OCI-M2 (cell line): Measurements from ENCODE around the gene TGFBR2.
A peak's percentile ranks its signal among the peaks of the same experiment; 100 is the strongest.

ENCODE experiments used
- DNase-seq: peaks from one replicate; lab custom pipeline; 2025; ENCODE audit not compliant: unreplicated experiment; lab: John Stamatoyannopoulos, UW

TGFBR2 gene

GRCh38 chr3:30606301-30607031 lies at the start of gene TGFBR2:
Gene TGFBR2 (plus strand): TSS chr3:30606601. CDS start chr3:30606884, 283 bp downstream.
- peak; percentile 24 for DNase-seq

GRCh38 chr3:30557746-30558303 lies 48.6 kb upstream of the TGFBR2 start:
- DNase-seq = no peak

GRCh38 chr3:30563956-30564355 lies 42.4 kb upstream of the TGFBR2 start:
- no peak for DNase-seq

GRCh38 chr3:30567139-30567753 lies 39.2 kb upstream of the TGFBR2 start:
- DNase-seq = no peak

- DNase-seq = no peak
These were observed 29.5 kb upstream of the TGFBR2 start for GRCh38 chr3:30576946-30577345.

GRCh38 chr3:30577788-30578187 lies 28.6 kb upstream of the TGFBR2 start:
- DNase-seq = no peak

- no peak for DNase-seq
These were observed 27.9 kb upstream of the TGFBR2 start for GRCh38 chr3:30578479-30578878.

DNA sequence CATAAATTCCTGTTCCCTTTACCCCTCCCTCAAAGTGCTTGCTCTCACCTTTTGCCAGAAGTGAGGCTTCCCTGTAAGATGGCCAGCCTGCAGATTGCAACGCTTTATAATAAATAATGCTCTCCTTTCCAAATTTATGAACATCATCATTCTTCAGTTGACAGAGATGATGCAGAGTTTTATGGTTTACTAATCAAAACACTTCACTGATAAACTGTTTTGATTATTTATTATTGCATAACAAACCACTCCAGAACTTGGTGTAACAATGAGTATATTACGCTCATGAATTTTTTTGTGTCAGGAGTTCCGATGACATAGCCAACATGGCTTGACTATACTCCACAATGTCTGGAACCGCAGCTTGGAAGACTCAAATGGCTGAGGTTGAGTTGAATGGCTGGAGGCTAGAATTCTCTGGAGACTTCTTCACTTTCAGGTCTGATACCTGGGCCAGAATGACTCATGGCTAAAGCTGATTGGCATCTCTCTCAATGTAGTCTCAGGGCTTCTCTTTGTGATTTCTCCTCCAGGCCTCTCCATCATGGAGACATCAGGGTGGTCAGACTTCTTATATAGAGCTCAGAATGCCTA lies 27.3 kb upstream of the TGFBR2 start:
- DNase-seq = no peak

GRCh38 chr3:30581067-30581585 lies 25.3 kb upstream of the TGFBR2 start:
- no peak for DNase-seq

DNA sequence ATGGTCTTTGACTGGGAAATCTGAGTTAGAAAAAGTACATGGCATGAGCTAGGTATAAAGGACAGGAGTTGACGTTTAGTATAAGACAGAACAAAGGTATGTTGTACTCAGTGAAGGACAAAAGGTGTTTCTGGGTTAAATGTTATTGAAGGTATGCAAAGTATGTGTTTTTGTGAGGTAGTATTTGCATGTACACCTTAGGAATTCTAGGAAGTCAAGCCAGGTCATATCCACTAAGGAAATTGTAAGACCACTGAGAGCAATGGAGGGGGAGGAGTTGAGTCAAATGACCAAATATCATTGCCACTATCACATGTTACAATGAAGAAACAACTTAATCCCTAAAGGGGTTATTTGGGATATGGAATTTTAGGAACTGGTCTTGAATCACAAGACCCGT lies 24.4 kb upstream of the TGFBR2 start:
- no peak for DNase-seq

DNA sequence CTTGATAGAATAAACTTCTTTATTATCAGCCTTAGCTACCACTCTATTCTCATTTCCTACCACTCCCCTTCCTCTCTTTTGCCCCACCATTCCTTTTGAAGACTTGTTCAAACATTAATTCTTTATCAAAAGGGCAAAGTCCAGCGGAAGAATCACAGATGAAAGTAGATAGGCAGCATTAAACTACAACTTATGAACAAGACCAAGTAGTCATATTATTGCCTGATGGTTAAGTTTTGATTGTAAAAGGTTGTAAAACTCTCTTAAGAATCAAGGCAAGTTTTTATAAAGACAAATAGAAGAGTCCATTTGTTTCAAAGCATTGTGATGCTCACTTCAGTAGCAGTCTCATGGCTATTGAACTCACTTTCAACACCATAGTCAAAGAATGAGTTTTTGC lies 22.4 kb upstream of the TGFBR2 start:
- no peak for DNase-seq

GRCh38 chr3:30585654-30586053 lies 20.7 kb upstream of the TGFBR2 start:
- no peak for DNase-seq

DNA sequence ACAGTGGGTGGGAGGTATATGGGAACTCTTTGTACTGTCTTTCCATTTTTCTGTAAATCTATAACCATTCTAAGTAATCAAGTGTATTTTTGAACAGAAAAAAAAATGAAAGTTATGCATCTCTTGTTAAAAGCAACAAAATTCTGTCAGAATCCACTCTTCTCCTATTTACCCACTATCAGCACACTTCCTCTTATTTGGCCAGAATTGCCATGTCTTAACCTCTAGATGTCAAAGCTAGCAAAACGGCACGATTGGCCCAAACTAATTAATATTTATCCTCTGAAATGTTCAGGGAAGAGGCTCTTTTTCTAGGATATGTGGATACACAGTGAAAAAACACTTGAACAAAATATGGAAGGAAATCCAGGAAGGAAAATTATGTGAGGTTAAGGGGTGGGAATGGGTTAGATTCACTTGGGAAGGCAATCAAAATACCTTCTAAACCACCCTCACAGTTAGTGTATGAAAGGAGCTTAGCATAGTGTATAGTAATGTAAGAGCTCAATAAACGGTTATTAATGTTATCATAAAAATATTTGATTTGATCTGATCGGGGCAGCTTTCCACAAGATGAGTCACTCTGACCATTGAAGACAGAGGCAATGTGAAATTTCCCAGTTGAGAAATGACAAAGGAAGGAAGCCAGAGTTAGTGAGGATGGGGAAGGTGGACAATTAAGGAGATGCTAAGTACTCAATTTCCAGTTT lies 20.1 kb upstream of the TGFBR2 start:
- no peak for DNase-seq

DNA sequence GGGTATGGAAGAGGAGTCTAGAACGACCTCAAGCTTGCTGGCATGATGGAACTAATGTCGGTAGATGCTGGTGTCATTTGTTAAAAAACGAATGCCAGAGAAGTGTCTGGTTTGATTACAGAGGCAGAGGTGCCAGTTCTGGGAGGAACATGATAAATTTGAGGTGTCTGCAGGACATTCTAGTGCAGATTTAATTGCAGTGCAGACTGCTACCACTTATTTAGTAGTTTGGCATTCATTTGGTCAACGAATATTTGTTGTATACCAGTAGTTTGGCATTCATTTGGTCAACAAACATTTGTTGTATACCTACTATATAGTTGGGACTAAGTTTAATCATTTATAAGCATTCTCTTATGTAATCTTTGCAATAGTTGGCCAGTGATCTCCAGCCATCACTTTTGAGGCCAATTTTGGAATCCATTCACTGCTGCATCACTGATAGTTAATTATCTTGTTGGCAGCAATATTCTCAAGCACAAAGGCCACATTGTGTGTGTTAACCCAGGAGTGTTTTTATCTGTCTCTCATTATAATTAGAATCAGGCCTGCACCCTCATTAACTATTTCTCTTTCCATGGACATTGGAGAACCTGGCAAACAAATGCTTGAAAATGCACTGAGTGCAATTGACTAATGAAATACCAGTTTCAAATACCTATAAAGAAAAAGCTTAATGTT lies 19.5 kb upstream of the TGFBR2 start:
- DNase-seq = no peak

- no peak for DNase-seq
These were observed 18.5 kb upstream of the TGFBR2 start for GRCh38 chr3:30587904-30588303.

DNA sequence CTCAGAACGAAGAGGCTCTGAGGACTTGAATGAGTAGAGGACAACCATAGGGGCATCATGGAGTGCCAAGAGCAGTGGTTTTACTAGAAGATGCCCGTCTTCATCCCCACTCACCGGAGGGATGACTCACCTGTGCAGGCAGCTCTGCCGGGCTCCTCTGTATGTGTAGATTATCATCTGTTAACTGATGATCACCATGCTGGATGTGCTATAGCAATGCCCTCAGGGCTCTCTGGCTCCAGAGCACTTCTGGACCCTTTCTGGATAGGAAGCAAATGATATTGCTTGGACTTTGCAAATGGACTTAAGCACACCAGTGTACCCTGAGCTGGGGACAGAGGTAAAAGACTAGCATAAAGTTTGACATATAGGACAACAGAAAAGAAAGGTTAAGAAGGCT lies 10.2 kb upstream of the TGFBR2 start:
- DNase-seq = no peak

- no peak for DNase-seq
These were observed 9.2 kb upstream of the TGFBR2 start for GRCh38 chr3:30597131-30597768.

GRCh38 chr3:30597769-30598134 lies 8.6 kb upstream of the TGFBR2 start:
- DNase-seq = no peak

- no peak for DNase-seq
These were observed 7.5 kb upstream of the TGFBR2 start for GRCh38 chr3:30598668-30599545.
